C4-2B (cell line): Measurements from ENCODE around the gene RNF38.
A peak's percentile ranks its signal among the peaks of the same experiment; 100 is the strongest.
"Not testable (repeated sequence)": the region's sequence is repeated elsewhere in the genome, so short reads cannot be mapped to it uniquely, and the experiment has no call there.

ENCODE experiments used
- H3K27ac ChIP-seq: fragments of 450-650 bp; 2 replicates; pipeline ENCODE4 v1.5.1; 2017
- CTCF ChIP-seq: fragments of 450-650 bp; conservative IDR thresholded peaks from 2 replicates; pipeline ENCODE4 v1.5.1; 2017; ENCODE audit warnings: mild to moderate bottlenecking
- ZFX ChIP-seq: fragments of 450-650 bp; IDR thresholded peaks from 2 replicates; pipeline ENCODE4 v1.6.1; 2017

The RNF38 gene

DNA sequence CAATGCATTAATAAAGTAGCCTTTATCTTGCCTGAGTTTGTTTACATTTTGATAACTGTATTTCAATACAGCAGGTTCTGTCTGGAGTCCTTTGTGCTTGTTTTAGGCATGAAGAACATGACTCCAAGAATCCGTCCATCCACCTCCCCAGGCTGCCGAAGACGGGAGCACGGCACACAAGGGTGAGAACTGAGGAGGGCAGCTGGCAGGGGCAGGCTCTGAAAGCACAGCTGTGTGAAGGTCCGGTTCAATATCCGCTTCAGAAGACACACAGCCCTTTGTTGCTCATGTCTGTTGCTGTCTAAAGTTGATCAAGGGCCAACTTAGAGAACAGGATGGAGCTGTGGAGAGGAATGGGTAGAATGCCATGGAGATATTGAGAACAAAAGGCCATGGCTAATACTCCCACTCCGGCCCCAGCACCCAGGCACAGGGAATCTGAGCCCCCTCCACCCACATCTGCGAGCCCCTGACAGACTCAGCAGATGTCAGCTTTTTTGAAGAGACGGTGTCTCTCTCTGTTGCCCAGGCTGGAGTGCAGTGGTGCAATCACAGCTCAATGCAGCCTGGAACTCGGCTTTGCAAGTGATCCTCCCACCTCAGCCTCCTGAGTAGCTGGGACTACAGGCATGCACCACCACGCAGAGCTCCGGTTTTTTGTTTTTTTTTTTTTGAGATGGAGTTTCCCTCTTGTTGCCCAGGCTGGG is 83.3 kb downstream of the RNF38 start:
- TF ChIP-seq CTCF: no peak
- no peak for TF ChIP-seq ZFX
- peak overlapping the region; percentile 57 for H3K27ac ChIP-seq

- peak overlapping the region; percentile 57 for H3K27ac ChIP-seq
- TF ChIP-seq CTCF: no peak
- TF ChIP-seq ZFX: no peak
Measured at GRCh38 chr9:36316049-36316448, 84.0 kb downstream of the RNF38 start.

- peak overlapping the region; percentile 57 for H3K27ac ChIP-seq
- TF ChIP-seq ZFX: no peak
- no peak for TF ChIP-seq CTCF
Measured at GRCh38 chr9:36315283-36315682, 84.8 kb downstream of the RNF38 start.

GRCh38 chr9:36314740-36315139 is 85.3 kb downstream of the RNF38 start:
- H3K27ac ChIP-seq: no peak overlapping the region
- TF ChIP-seq CTCF (no peak), ZFX (no peak)

GRCh38 chr9:36306471-36307306 is 93.4 kb downstream of the RNF38 start:
- no peak overlapping the region for H3K27ac ChIP-seq
- TF ChIP-seq ZFX: no peak

DNA sequence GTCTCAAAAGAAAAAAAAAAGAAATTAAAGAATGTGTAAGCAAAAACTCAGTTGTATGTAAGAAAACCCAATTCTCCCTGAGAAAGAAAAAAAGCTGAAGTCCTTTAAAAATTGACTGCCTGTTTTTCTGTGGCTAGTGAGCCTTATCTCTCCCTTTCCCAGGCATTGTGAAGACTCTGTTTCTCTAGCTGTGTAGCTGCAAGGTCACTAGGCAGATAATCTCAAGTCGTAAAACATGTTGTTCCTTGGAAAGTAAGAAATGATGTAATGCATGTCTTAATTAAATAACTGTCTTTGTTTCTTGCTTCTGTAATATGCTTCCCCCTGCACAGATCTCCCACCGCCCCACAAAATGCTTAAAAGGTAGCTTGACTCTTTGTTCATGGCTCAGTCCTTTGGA is 95.7 kb downstream of the RNF38 start:
- not testable (repeated sequence) for H3K27ac ChIP-seq

DNA sequence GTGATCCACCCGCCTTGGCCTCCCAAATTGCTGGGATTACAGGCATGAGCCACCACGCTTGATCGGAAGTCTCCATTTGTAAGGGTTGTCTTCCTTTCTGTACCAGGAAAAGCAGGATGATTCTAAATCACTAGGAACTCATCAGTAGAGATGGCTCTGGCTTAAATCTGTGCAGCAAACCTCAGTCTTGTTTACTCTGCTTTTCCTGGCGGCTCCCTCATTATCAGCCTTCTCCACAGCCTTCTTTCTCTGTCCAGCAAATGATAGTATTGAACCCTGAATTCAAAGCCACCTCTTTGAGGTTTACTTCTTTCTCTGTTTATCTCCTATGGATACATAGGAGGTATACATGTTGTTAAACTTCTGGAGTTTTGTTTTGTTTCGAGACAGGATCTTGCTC is 98.8 kb downstream of the RNF38 start:
- TF ChIP-seq CTCF: no peak
- TF ChIP-seq ZFX: no peak
- no peak overlapping the region for H3K27ac ChIP-seq

GRCh38 chr9:36298566-36298965 is 101.5 kb downstream of the RNF38 start:
- H3K27ac ChIP-seq: no peak overlapping the region
- TF ChIP-seq ZFX (no peak), CTCF (no peak)
